Measurements from ENCODE around the gene PGBD5.

Gene PGBD5

DNA sequence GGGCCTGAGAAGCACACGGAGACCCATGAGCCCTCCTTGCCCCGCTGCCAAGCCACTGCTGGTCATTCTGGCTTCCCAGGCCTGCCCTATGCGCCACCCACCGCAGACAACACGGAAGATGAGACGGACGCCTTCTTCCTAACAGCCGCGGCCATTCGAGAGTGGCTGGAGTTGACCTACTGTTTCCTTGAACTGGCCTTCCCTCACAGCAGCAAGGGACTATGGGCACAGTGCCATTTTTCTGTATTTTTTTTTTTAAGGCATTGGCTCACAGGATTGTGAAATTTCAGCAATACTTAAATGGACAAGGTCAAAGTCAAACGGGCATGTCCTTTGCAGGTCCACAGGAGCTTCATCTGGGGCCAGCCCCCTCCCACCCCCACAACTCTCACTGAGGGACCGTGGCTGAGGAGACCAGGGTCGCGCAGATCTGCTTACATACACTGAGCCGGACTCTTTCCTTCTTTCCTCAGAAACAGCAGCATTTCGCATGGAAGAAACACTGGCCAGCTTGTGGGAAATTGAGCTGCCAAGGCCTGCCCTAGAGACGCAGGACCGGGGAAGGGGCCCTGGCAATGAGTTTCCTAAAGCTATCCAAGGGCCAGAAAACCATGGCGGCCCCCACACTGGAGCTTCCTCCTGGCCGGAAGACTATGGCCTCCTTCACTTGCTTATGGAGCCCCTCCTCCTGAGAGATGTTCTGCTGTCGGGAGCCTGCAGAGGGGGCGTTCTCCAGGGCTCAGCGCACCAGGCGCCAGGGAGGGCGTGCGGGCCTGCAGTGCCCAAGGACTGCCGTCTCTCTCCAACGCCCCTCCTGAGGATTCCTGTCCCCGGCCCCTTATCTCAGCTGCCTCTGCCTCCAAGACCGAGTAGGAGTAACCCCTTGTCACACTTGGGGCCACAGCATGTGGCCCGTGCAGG is 98.9 kb downstream of the PGBD5 start:
- DNase-seq (ENCODE audit: low read depth, low spot score), result no peak

- no peak for DNase-seq (ENCODE audit: low read depth, low spot score)
Measured at GRCh38 chr1:230323686-230324085, 102.4 kb downstream of the PGBD5 start.

- no peak for DNase-seq (ENCODE audit: low read depth, low spot score)
Measured at GRCh38 chr1:230322967-230323547, 103.1 kb downstream of the PGBD5 start.

DNA sequence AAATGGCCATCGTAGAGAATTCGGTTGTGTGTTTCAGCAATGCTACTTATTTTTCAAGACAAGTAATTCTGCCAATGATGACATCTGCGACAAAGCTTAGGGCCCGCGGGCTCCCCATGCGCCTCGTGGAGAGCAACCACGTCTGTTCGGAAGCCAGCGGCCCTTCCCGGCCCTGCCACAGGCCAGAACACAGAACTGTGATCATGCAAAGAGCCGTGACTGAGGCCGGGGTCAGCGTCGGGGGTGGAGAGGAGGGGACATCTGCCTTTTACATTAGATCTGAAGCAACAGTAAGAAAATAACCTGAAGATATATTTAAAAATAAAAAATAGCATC is 103.7 kb downstream of the PGBD5 start:
- no peak for DNase-seq (ENCODE audit: low read depth, low spot score)

GRCh38 chr1:230321741-230322420 is 104.3 kb downstream of the PGBD5 start:
- no peak for DNase-seq (ENCODE audit: low read depth, low spot score)

DNA sequence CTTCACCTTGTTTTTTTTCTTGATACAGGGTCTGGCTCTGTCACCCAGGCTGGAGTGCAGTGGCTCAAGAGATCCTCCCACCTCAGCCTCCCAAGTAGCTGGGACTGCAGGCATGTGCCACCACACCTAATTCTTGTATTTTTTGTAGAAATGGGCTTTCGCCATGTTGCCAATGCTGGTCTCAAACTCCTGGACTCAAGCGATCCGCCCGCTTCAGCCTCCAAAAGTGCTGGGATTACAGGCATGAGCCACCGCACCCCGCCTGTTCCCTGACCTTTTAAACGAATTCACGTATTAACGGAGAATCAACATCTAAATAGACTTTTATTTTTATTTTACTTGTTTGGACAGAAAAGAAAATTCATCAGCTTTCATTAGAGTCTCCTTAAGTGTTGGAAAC is 104.8 kb downstream of the PGBD5 start:
- no peak for DNase-seq (ENCODE audit: low read depth, low spot score)

DNA sequence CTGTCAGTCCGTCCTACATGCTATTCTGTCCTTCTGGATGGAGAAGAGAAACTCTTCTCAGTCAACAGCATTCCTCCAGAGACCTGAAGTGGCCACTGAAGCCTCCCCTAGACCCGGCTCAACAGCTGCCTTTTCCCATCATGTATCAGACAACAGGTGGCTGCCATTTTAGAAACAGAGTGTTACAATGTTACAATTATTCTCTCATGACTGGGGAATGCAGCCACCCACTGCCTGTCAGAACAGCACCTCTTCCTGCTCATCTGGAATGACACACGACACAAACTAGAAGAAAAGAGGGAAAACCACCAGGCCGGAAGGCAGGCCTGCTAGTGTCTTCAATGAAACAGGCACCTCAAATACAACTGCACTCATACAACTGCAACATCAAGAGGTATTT is 105.3 kb downstream of the PGBD5 start:
- DNase-seq (ENCODE audit: low read depth, low spot score), result no peak

DNA sequence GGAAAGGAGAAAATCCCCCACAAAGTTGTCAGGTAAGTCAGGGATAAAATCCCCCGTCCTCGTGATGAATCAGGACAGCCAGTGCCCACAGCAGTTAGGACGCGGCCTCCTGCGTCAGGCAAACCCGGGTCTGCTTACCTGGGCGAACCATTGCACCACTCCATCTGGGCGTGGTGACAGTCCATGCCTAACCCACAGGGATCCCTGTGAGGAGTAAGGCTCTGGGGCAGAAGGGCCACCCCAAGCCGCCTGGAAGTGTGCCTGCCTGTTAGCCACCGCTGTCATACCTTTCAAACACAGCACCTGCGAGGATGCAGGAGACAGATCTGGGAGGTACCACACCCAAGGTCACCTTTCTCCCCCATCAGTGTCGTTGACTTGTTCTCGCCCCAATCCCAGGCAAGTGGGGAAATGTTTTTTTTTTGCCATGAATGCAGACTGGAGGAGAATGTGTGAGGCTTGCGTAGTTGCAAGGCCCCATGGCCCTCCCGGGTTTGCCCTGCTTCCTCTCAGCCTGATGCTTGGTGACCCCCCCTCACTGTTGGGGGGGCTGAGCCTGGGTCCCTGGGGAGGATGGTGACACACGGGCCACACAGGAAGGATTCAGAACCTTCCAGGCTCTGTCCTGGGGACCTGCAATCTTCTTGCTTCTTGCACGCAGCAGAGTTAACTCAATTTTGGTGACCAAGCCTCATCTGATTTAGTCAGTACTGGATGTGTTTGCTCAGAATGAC is 107.0 kb downstream of the PGBD5 start:
- no peak for DNase-seq (ENCODE audit: low read depth, low spot score)

DNA sequence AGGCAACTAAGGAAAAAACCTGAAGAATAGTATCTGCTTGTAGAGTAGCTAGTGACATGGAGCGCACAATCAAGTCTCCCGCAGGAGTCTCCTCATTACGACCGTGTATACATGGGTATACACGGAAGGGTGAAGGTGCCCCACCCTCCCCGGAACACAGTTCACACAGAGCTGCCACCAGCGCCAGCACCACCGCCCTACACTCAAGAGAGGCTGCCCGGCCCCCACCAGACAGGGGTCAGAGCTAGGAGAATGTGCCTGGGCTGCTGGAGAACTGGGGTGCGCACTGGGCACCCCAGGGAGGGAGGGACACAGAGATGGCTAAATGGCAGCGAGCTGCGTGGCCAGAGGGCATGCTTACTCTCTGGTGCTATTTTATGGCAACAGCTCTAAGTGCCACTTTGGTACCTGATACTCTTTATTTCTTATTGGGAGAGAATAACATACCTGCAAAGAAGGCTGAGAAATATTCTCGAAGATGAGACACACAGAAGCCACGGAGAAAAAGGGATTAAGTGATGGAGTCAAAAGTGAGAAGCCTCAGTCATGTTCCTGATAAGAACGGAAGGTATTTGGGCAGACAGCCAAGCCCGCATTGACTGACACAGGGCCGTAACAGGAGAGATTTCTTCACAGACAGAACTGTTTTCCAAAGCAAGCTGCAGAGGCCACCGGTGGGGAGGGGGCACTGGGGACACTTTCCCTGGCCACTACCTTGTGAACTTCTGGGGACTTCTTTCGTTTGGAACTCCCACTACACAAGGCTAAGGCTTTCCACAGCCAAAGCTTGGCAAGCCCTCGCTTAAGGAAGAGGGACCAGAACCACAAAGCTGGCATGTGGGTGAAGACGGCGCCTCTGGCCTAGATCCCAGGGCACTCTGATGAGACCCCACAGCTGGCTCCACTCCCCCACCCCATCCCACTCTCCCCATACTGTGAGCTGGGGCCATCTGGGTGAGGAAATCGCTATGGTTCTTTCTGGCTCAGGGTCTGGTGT is 108.0 kb downstream of the PGBD5 start:
- no peak for DNase-seq (ENCODE audit: low read depth, low spot score)

- DNase-seq (ENCODE audit: low read depth, low spot score), result no peak
Measured at GRCh38 chr1:230316864-230317745, 109.0 kb downstream of the PGBD5 start.

DNA sequence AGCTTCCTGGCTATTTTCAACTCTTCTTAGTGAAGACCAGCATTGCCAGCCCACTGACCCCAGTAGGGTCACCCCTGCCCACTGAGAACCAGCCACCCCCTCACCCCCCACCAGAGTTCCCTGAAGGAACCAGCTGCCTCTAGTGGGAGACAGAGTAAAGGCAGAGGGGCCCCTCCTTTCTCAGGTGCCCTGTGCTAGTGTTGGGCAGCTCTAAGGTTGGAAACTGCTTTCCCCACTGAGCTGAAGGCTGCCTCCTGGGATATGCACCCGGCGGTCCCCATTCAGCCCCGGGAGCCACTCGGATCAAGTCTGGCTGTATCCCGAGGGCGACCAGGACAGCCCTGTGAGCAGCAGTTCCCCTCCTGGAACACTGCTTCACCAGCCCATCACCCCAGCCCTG is 111.0 kb downstream of the PGBD5 start:
- DNase-seq (ENCODE audit: low read depth, low spot score), result no peak

DNA sequence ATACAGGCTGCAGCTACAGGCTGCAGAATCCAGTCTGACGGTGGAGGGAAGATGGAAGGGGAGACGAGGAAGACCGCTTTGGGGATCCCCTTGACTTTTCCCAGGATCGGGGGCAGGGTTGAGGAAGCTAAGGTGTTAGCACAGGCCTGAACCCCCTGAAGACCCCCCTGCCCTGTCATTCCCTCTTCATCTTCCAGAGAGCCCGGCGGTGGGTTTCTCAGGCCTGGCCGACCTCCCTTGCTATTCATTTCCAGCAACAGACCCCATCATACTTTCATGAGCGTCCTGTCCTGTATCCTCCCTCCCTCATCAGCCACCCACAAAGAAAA is 112.0 kb downstream of the PGBD5 start:
- DNase-seq (ENCODE audit: low read depth, low spot score), result no peak

DNA sequence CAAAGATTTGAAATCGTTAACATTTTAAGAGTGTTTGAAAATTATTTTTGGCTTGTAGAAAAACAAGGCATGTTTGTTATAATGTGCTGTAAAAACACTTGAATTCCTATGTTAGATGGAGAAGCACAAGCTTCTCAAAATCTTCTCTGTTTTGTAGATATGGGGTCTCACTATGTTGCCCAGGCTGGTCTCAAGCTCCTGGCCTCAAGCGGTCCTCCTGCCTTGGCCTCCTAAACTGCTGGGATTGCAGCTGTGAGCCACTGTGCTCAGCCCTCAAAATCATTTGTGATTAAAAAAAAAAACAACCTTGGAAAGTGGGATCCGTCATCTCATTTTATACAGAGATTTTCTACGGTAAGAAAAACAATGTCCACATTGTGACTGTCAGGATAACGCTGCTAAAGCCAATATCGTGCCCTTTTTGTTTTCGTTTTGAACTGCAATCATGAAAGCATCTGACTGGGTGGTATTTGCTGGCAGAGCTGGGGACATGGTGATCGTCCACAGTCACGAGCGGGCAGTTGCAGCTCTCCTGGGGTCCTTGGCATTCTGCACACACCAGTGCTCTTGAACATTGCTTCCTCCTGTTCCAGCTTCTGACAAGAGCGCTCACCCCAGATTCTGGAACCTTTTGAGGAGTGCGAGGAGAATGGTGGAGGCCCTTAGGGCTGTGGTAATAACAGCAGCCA is 112.5 kb downstream of the PGBD5 start:
- no peak for DNase-seq (ENCODE audit: low read depth, low spot score)

DNA sequence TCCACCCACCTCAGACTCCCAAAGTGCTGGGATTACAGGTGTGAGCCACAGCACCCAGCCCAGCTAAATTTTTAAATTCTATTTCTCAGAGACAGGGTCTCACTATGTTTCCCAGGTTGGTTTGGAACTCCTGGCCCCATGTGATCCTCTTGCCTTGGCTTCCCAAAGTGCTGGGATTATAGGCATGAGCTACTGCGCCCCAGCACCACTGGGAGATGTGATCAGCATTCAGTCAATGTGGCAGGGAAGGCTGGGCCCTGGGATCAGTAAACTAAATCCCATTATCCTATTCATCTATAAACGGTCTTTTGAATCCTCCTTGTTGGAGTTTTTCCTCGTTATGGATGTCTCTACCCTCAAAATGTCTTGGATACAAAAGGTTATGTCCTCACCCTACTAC is 113.5 kb downstream of the PGBD5 start:
- DNase-seq (ENCODE audit: low read depth, low spot score), result no peak

DNA sequence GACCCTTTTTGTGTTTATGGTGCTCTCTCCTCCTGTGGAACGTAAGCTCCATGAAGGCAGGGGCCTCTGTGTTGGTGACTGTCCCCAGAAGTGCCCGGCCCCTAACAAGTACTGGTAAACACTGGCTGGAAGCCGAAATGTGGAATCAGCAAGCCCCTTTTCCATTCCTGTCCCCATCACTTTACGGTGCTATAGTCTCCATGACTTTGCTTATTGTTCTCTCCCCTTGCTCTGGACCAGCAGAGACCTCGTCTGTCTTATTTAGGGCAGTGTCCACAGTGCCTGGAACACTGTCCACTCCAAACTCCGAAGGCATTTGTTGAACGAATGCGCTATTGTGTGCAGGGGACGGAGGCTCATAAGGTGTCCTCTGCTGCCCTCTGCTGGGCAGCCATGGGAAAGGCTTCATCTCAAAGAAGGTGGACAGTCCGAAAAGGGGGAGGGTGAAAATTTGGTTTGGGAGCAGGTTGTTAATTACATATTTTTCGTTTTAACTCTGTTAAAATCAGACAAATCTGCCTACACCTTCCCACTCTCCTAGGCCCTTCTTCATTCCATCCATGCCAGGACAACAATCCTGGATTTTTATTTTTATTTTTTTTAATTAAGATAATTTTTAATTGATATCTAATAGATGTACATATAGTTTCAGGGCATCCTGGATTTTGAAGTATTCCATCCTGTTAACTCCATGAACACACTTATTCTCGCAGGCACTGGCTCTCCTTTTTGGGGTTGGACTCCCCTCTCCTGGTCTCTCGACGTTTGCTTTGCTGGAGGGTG is 115.6 kb downstream of the PGBD5 start:
- DNase-seq (ENCODE audit: low read depth, low spot score), result peak; percentile 22

- DNase-seq (ENCODE audit: low read depth, low spot score), result no peak
Measured at GRCh38 chr1:230309646-230310177, 116.4 kb downstream of the PGBD5 start.

- DNase-seq (ENCODE audit: low read depth, low spot score), result no peak
Measured at GRCh38 chr1:230308821-230309220, 117.3 kb downstream of the PGBD5 start.

DNA sequence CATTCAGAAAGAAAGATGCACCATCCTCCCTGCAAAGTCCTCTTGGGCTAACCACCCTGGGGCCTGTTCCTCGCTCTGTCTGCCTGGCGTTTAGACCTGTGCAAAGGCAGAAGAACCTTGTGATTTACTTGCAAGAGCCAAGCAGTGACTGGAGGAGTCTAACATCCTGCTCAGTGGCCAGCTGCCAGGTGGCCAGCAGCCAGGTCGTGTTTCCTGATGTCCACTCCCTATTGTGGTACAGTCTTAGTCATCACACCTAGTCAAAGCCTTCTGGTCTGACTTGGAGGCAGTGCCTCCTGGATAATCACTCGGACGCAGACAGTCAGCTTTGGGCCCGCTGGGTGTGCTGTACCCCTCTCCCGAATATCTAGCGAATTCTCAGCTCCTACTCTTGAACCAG is 118.1 kb downstream of the PGBD5 start:
- DNase-seq (ENCODE audit: low read depth, low spot score), result no peak
